ENCODE results near the gene FAM117B.
"Not testable (repeated sequence)": the region's sequence is repeated elsewhere in the genome, so short reads cannot be mapped to it uniquely, and the experiment has no call there.

Gene FAM117B

GRCh38 chr2:202780514-202781021, 145.8 kb downstream of the FAM117B start:
- Histone ChIP-seq H3K4me1 (no peaks in the 10 kb centered on the region), H3K9me3 (no peaks in the 10 kb centered on the region), H3K36me3 (peaks cover 49% of the 10 kb centered on the region), H3K27ac (no peak overlapping the region), H4K20me1 (no peaks in the 10 kb centered on the region), H3K9ac (no peak overlapping the region), H3K4me3 (no peak overlapping the region), H3K4me2 (no peak overlapping the region), H3K27me3 (no peaks in the 10 kb centered on the region)
- no peak for TF ChIP-seq Cebpa-rat (IDR thresholded peaks at IDR 0.05)

- H4K20me1 ChIP-seq = no peaks in the 10 kb centered on the region
- no peaks in the 10 kb centered on the region for H3K27me3 ChIP-seq
- no peak overlapping the region for H3K4me3 ChIP-seq
- no peaks in the 10 kb centered on the region for H3K4me1 ChIP-seq
- no peak overlapping the region for H3K27ac ChIP-seq
- H3K9me3 ChIP-seq = no peaks in the 10 kb centered on the region
- no peak for TF ChIP-seq Cebpa-rat (IDR thresholded peaks at IDR 0.05)
- H3K36me3 ChIP-seq = peaks cover 47% of the 10 kb centered on the region
- no peak overlapping the region for H3K4me2 ChIP-seq
- H3K9ac ChIP-seq = no peak overlapping the region
Measured at GRCh38 chr2:202782940-202783558, 148.3 kb downstream of the FAM117B start.

- H3K9ac ChIP-seq = no peak overlapping the region
- no peak overlapping the region for H3K4me2 ChIP-seq
- H3K27me3 ChIP-seq = no peaks in the 10 kb centered on the region
- no peak overlapping the region for H3K4me3 ChIP-seq
- H3K27ac ChIP-seq = no peak overlapping the region
- H3K4me1 ChIP-seq = no peaks in the 10 kb centered on the region
- H4K20me1 ChIP-seq = no peaks in the 10 kb centered on the region
- H3K36me3 ChIP-seq = peaks cover 36% of the 10 kb centered on the region
- H3K9me3 ChIP-seq = no peaks in the 10 kb centered on the region
- no peak for TF ChIP-seq Cebpa-rat (IDR thresholded peaks at IDR 0.05)
Measured at GRCh38 chr2:202786842-202787241, 152.1 kb downstream of the FAM117B start.

GRCh38 chr2:202790676-202791075, 155.9 kb downstream of the FAM117B start:
- TF ChIP-seq Cebpa-rat (IDR thresholded peaks at IDR 0.05) = no peak

GRCh38 chr2:202797944-202798343, 163.2 kb downstream of the FAM117B start:
- no peak overlapping the region for H3K4me2 ChIP-seq

More at GRCh38 chr2:202790676-202791075, 155.9 kb downstream of the FAM117B start:
- no peak overlapping the region for H3K9ac ChIP-seq
- no peaks in the 10 kb centered on the region for H3K27me3 ChIP-seq
- peaks cover 20% of the 10 kb centered on the region for H3K36me3 ChIP-seq
- H3K4me3 ChIP-seq = no peak overlapping the region
- no peak overlapping the region for H3K4me2 ChIP-seq
- H4K20me1 ChIP-seq = no peaks in the 10 kb centered on the region
- no peaks in the 10 kb centered on the region for H3K9me3 ChIP-seq
- H3K27ac ChIP-seq = no peak overlapping the region
- no peaks in the 10 kb centered on the region for H3K4me1 ChIP-seq

GRCh38 chr2:202805911-202806310, 171.1 kb downstream of the FAM117B start:
- H3K27me3 ChIP-seq, H3K36me3 ChIP-seq, H4K20me1 ChIP-seq, H3K27ac ChIP-seq, H3K9ac ChIP-seq, H3K4me2 ChIP-seq, H3K4me3 ChIP-seq, H3K4me1 ChIP-seq: not testable (repeated sequence)
- peaks cover 10% of the 10 kb centered on the region; the same call in 1 of the 2 replicates for H3K9me3 ChIP-seq

More at GRCh38 chr2:202797944-202798343, 163.2 kb downstream of the FAM117B start:
- no peak overlapping the region for H3K27ac ChIP-seq
- H3K4me1 ChIP-seq = no peaks in the 10 kb centered on the region
- H3K9me3 ChIP-seq = peaks cover 12% of the 10 kb centered on the region
- H3K4me3 ChIP-seq = no peak overlapping the region
- H4K20me1 ChIP-seq = no peaks in the 10 kb centered on the region
- peaks cover 14% of the 10 kb centered on the region for H3K36me3 ChIP-seq
- no peaks in the 10 kb centered on the region for H3K27me3 ChIP-seq
- no peak for TF ChIP-seq Cebpa-rat (IDR thresholded peaks at IDR 0.05)
- H3K9ac ChIP-seq = no peak overlapping the region

GRCh38 chr2:202807431-202808138, 172.8 kb downstream of the FAM117B start:
- H3K27ac ChIP-seq, H3K9ac ChIP-seq, H3K36me3 ChIP-seq, H3K27me3 ChIP-seq, H3K4me1 ChIP-seq, H3K4me2 ChIP-seq, H4K20me1 ChIP-seq, H3K4me3 ChIP-seq: not testable (repeated sequence)
- H3K9me3 ChIP-seq = peaks cover 13% of the 10 kb centered on the region; the same call in 1 of the 2 replicates

GRCh38 chr2:202808754-202809153, 174.0 kb downstream of the FAM117B start:
- no peak for TF ChIP-seq Cebpa-rat (IDR thresholded peaks at IDR 0.05)
- Histone ChIP-seq H3K27me3 (no peaks in the 10 kb centered on the region), H3K4me1 (no peaks in the 10 kb centered on the region), H3K9me3 (peaks cover 13% of the 10 kb centered on the region; the same call in 1 of the 2 replicates), H3K36me3 (0 out of 2 replicates have a peak, but pooled peaks cover 5% of the 10 kb centered on the region), H4K20me1 (no peaks in the 10 kb centered on the region), H3K4me2 (no peak overlapping the region), H3K4me3 (no peak overlapping the region), H3K27ac (no peak overlapping the region), H3K9ac (no peak overlapping the region)

GRCh38 chr2:202813387-202813786, 178.6 kb downstream of the FAM117B start:
- H4K20me1 ChIP-seq = no peaks in the 10 kb centered on the region
- no peaks in the 10 kb centered on the region for H3K27me3 ChIP-seq
- no peak for TF ChIP-seq Cebpa-rat (IDR thresholded peaks at IDR 0.05)
- H3K4me1 ChIP-seq = no peaks in the 10 kb centered on the region
- H3K27ac ChIP-seq = no peak overlapping the region
- 0 out of 2 replicates have a peak, but pooled peaks cover 5% of the 10 kb centered on the region for H3K36me3 ChIP-seq
- no peak overlapping the region for H3K4me2 ChIP-seq
- H3K4me3 ChIP-seq = no peak overlapping the region
- H3K9ac ChIP-seq = no peak overlapping the region
- H3K9me3 ChIP-seq = peaks cover 10% of the 10 kb centered on the region; the same call in 1 of the 2 replicates

GRCh38 chr2:202814226-202814625, 179.5 kb downstream of the FAM117B start:
- Histone ChIP-seq H3K36me3 (0 out of 2 replicates have a peak, but pooled peaks cover 5% of the 10 kb centered on the region), H3K9me3 (peaks cover 8% of the 10 kb centered on the region; the same call in 1 of the 2 replicates), H3K4me1 (no peaks in the 10 kb centered on the region), H3K4me2 (no peak overlapping the region), H3K9ac (no peak overlapping the region), H3K27ac (no peak overlapping the region), H4K20me1 (no peaks in the 10 kb centered on the region), H3K4me3 (no peak overlapping the region), H3K27me3 (no peaks in the 10 kb centered on the region)
- no peak for TF ChIP-seq Cebpa-rat (IDR thresholded peaks at IDR 0.05)

Data from BLaER1 (cell line).